ENCODE results near the gene FIP1L1. TPM values are rescaled to one million over a fixed set of nuclear protein-coding genes. Genes with fewer than 3 reads are reported as not detected.
"Not testable (repeated sequence)": the region's sequence is repeated elsewhere in the genome, so short reads cannot be mapped to it uniquely, and the experiment has no call there.

The FIP1L1 gene
- polyA plus RNA-seq, 1 donor from 2014 or later, result 63.4 TPM

DNA sequence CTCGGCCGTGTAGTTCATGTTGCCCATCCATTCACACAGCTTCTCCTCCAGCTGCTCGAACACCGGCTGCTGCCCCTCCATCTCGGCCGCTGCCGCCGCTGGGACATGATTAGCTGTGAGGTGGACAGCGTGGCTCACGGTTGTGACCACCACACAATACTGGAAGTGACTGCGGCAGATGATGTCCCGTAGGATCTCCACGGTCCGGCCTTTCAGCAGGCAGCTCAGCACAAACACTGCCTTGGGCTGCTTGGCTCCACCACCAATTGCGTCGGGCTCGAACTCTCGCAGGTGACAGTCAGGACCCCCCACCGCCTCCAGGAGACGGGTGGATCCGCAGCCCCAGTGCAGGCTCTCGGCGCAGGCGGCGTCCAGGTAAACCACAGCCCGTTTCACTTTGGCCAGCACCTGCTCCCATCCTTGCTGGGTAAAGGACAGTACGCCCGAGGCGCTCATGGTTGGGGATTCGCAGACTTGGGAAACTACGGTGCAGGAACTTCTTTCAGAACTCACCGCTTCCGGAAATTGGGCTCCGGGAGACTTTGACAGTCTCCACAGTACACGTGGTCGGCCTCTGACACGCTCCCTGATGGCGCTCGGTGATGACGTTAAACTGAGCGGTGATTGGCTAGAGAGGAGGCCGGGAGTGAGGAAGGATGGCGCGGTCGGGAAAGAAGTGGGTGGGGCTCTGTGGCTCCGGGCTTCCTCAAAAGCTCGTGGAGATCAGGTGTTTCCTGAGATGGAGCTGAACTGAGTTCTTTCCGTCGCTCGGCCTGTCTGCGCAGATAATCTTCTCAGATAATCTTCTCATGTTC is 11.7 kb upstream of the FIP1L1 start, which contains the start of gene SCFD2:
Gene SCFD2 (minus strand): TSS at position 576 of the 815 bp plus-strand sequence.
- Mint-ChIP-seq H3K27ac (peak within 1 kb of the TSS; percentile 96 to 98 (median 97)), H3K27me3 (peaks cover 4% of the 10 kb centered on the region)

DNA sequence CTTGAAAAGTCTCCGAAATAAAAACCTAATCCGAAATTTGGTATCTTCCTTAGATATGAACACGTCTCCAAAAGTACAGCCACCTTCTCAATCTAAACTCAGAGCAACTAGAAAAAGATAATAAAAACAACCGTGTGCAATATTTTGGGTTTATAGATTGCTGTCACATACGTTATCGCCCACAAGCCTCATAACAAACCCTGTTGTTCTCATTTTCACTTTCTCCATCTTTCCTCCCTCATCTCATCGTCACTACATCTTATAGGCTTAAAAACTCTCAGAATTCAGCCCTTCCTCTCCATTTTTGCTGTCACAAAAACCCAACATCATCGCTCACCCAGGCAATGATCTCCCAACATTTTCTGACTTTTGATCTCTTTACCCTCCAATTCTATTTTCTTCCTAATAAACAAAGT is 11.1 kb upstream of the FIP1L1 start:
- peaks cover 25 to 37% (median 32%) of the 10 kb centered on the region in 3 donors for H3K4me1 Mint-ChIP-seq
- no peaks in the 10 kb centered on the region for H3K36me3 Mint-ChIP-seq
- peaks cover 7% of the 10 kb centered on the region for H3K27me3 Mint-ChIP-seq
- peak overlapping the region; percentile 93 to 99 (median 98) for H3K4me3 Mint-ChIP-seq
- H3K27ac Mint-ChIP-seq, result peak overlapping the region; percentile 96 to 98 (median 97)
- H3K9me3 Mint-ChIP-seq, result peaks cover 0 to under 1% (median 0%) of the 10 kb centered on the region in 3 donors

More for the DNA sequence above, 11.7 kb upstream of the FIP1L1 start, which contains the start of gene SCFD2:
- H3K36me3 Mint-ChIP-seq, result no peaks in the 10 kb centered on the region
- peak within 1 kb of the TSS; percentile 93 to 99 (median 98) for H3K4me3 Mint-ChIP-seq
- no peaks in the 10 kb centered on the region for H3K9me3 Mint-ChIP-seq
- H3K4me1 Mint-ChIP-seq, result peaks cover 29 to 43% (median 37%) of the 10 kb centered on the region in 3 donors

DNA sequence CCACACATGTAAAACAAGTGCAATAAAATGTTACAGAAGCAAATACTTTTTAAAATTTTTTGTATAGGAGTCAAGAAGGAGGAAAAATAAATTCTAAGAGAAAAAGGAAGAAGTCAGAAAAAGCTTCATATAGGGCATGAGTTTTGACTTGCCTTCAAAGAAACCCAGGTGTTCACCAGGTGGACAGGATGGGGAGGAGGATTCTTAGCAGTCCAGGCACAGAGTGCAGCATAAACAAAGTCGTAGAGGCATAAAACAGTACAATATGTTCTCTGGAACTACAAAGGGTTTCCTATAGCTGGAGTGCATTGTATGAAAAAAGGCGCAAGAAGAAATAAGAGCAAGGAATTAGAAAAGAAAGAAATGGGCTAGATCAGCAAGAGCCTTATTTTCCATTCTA is 9.7 kb upstream of the FIP1L1 start:
- H3K27ac Mint-ChIP-seq, result no peak overlapping the region
- H3K4me3 Mint-ChIP-seq, result peak overlapping the region in 1 of 4 donors; percentile 75
- peaks cover 0 to 2% (median 0%) of the 10 kb centered on the region in 3 donors for H3K9me3 Mint-ChIP-seq
- no peaks in the 10 kb centered on the region for H3K36me3 Mint-ChIP-seq
- peaks cover 16 to 27% (median 23%) of the 10 kb centered on the region in 3 donors for H3K4me1 Mint-ChIP-seq
- H3K27me3 Mint-ChIP-seq, result peaks cover 15% of the 10 kb centered on the region

DNA sequence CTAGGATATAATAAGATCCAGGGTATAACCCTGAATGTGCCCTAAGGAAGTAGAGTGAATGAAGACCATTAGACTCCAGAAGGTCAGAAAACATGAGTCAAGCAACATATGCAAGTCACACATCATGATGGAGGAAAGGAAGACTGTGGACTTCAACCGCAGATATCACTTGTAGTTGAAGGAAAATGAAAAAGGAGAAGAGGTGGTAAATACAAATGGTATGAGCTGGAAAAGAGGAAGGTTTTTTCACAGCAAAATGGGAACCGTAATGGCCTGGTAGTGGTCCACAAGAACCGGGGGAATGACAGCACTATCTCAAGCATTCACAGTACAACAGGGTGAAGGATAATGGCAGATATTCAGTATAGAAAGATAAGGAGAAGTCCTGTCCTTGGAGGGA is 6.4 kb upstream of the FIP1L1 start:
- H3K4me1 Mint-ChIP-seq, result peaks cover 3 to 12% (median 6%) of the 10 kb centered on the region in 3 donors
- no peak overlapping the region for H3K27ac Mint-ChIP-seq
- H3K4me3 Mint-ChIP-seq, result peak overlapping the region in 1 of 4 donors; percentile 24
- peaks cover 0 to 2% (median 0%) of the 10 kb centered on the region in 3 donors for H3K9me3 Mint-ChIP-seq
- H3K27me3 Mint-ChIP-seq, result peaks cover 18% of the 10 kb centered on the region
- H3K36me3 Mint-ChIP-seq, result no peaks in the 10 kb centered on the region

DNA sequence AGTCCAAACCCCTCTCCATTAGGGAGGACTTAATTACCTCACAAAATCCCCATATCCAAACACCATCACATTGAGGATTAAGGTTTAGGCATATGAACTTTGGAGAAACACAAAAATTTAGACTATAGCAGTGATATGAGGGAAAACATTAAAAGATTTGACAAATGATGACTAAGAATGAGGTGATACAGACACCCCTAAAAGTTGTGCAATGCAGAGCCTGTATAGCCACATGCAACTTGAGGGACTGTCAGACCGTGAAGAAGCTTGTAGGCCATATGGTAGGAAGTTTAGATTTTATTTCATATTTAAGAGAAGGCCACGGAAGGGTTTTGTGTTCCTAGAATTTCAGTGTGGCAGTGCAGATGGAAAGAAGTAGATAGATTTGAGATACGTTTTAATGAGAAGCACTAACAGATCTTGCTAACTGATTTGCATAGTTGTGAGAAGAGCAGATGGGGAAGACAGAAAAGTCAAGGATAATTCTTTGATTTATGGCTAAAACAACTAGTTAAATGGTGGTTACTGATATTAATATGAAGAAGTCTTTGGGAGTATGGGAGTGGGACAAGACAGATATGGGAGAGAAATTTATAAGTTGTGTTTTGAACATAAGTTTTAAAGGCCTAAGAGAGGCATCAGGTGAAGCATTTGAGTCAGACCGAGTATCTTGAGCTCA is 5.5 kb upstream of the FIP1L1 start:
- H3K27me3 Mint-ChIP-seq, result peaks cover 18% of the 10 kb centered on the region
- H3K27ac Mint-ChIP-seq, result peak overlapping the region in 1 of 3 donors; percentile 21
- H3K9me3 Mint-ChIP-seq, result peaks cover 0 to 2% (median 0%) of the 10 kb centered on the region in 3 donors
- H3K4me1 Mint-ChIP-seq, result peaks cover 5 to 10% (median 7%) of the 10 kb centered on the region in 3 donors
- H3K36me3 Mint-ChIP-seq, result no peaks in the 10 kb centered on the region
- peak overlapping the region in 1 of 4 donors; percentile 24 for H3K4me3 Mint-ChIP-seq

DNA sequence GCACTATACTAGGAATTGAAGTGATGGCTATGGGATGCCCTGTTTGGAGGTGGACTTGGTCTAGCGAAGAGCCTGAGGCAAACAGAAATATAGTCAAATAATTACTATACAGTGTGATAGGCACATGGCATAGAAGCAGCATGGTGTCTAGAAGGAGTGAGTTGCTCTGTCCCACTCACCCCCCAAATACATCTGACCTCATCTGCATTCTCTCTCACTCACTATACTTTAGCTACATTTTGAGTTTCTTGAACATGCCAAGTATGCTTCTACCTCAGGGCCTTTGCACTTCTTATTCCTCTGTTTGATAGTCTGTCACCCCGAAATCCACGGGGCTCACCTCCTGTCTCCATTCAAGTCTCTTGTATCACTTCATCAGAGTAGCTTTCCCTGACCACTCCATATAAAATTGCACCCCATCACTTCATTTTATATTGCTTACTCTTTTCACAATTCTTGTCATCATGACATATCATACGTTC is 2.6 kb upstream of the FIP1L1 start:
- Mint-ChIP-seq H3K36me3 (no peaks in the 10 kb centered on the region), H3K27ac (peak overlapping the region in 1 of 3 donors; percentile 76), H3K9me3 (peaks cover 0 to 2% (median 2%) of the 10 kb centered on the region in 3 donors), H3K4me1 (peaks cover 14 to 30% (median 19%) of the 10 kb centered on the region in 3 donors), H3K27me3 (peaks cover 18% of the 10 kb centered on the region), H3K4me3 (peak overlapping the region in 1 of 4 donors; percentile 83)

DNA sequence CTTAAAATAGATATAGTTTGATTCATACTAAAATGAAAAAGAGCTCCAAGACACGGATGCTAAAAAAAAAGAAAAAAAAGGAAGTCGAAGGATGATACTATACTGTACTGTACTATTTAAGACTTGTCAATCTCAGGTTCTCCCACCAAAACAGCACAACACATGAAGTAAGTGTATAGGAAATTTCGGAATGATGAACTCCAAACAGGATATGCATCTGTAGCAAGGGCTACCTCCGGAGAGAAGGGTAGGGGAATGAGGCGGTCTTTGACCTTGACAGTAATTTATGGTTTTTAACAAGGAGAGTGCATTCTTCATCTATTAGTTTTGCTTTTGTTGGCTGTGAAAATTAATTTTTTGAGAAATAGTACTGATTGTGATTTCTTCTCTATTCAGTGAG is 541 bp upstream of the FIP1L1 start:
- Mint-ChIP-seq H3K9me3 (peaks cover 0 to 2% (median 0%) of the 10 kb centered on the region in 3 donors), H3K36me3 (no peaks in the 10 kb centered on the region), H3K27me3 (peaks cover 7% of the 10 kb centered on the region)

DNA sequence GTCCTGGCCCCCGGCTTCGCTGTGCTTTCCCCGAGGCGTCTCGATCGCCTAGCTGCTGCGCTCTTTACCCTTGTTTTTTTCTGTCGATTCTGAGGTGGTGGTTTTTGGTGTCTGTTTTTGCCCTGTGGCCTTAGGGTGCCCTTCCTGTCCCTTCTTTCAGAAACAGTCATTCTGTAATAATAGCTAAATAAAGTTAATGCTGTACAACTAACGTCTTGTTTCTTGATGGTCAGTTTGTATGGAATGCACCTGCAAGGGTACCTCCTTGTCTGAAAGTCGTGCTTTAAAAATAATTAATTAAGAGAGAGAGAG is 686 bp downstream of the FIP1L1 start:
- Mint-ChIP-seq H3K36me3 (no peaks in the 10 kb centered on the region), H3K27me3 (peaks cover 2% of the 10 kb centered on the region), H3K4me3 (peak overlapping the region; percentile 99 to 100 (median 100)), H3K9me3 (peaks cover 0 to 2% (median 0%) of the 10 kb centered on the region in 3 donors), H3K27ac (peak overlapping the region; percentile 99 to 100 (median 99)), H3K4me1 (peaks cover 19 to 35% (median 29%) of the 10 kb centered on the region in 3 donors)

More for the DNA sequence above, 541 bp upstream of the FIP1L1 start:
- peak overlapping the region; percentile 99 to 100 (median 99) for H3K27ac Mint-ChIP-seq
- H3K4me3 Mint-ChIP-seq, result peak overlapping the region; percentile 99 to 100 (median 100)
- H3K4me1 Mint-ChIP-seq, result peaks cover 19 to 30% (median 29%) of the 10 kb centered on the region in 3 donors

DNA sequence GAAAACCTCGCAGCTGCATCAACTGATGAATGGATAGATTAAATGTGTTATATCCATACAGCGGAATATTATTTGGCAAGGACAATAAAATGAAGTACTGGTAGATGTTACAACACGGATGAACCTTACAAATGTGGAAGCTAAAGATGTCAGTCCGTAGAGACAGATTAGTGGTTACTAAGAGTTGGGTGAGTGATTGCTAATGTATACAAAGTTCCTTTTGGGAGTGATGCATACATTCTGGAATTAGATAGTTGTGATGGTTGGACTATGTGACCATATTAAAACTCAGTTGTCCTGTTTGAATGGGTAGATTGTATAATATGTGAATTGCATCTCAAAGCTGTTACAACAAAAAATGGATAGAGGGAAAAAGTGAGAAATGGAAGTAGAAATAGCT is 2.8 kb downstream of the FIP1L1 start:
- Mint-ChIP-seq H3K9me3 (peaks cover 0 to 2% (median 0%) of the 10 kb centered on the region in 3 donors), H3K27me3 (no peaks in the 10 kb centered on the region), H3K4me1 (peaks cover 19 to 35% (median 29%) of the 10 kb centered on the region in 3 donors), H3K4me3 (peak overlapping the region in 2 of 4 donors; percentile 8 to 76), H3K36me3 (no peaks in the 10 kb centered on the region), H3K27ac (no peak overlapping the region)

DNA sequence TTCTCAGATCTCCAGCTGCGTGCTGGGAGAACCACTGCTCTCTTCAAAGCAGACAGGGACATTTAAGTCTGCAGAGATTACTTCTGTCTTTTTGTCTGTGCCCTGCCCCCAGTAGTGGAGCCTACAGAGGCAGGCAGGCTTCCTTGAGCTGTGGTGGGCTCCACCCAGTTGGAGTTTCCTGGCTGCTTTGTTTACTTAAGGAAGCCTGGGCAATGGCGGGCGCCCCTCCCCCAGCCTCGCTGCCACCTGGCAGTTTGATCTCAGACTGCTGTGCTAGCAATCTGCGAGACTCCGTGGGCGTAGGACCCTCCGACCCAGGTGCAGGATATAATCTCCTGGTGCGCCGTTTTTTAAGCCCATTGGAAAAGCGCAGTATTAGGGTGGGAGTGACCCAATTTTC is 32.0 kb downstream of the FIP1L1 start:
- H3K4me1 Mint-ChIP-seq, result peaks cover 16 to 28% (median 18%) of the 10 kb centered on the region in 3 donors
- H3K27me3 Mint-ChIP-seq, H3K4me3 Mint-ChIP-seq, H3K27ac Mint-ChIP-seq, H3K9me3 Mint-ChIP-seq: not testable (repeated sequence)
- peaks cover 16% of the 10 kb centered on the region for H3K36me3 Mint-ChIP-seq

DNA sequence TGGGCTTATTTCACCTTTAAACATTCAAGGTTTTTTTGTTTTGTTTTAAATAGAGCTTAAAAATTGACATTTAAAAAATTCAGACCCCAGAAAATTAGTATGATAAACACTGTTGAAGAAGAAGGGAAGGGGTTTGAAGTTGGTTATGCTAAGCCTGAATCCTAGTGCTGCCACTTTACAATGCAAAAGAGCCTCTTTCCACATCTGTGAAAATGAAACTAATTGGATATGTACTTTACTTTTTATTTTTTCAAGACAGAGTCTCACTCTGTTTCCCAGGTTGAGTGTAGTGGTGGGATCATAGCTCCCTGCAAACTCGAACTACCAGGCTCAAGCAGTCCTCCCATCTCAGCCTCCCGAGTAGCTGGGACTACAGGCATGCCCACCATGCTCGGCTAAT is 41.8 kb downstream of the FIP1L1 start:
- Mint-ChIP-seq H3K4me3 (no peak overlapping the region), H3K27me3 (no peaks in the 10 kb centered on the region), H3K36me3 (peaks cover 6% of the 10 kb centered on the region), H3K9me3 (no peaks in the 10 kb centered on the region), H3K4me1 (peaks cover 0 to 8% (median 1%) of the 10 kb centered on the region in 3 donors), H3K27ac (no peak overlapping the region)

DNA sequence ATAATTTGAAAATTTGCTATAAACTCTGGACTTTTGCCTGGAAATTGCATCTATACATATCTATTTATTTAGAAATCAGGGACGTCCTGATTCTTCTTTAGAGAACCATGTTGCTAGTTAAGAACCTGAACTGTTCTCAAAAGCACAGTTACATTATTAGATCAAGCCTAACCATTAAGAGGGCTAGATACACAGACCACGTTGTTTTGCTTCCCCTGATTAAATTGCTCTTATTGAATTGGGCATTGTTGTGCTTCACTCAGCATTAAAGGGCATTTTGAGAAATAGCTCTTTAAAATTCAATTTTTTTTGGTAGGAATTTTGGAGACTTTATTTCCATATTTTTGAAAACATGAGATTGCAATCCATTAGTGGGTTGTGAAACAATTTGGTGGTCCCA is 44.4 kb downstream of the FIP1L1 start:
- Mint-ChIP-seq H3K9me3 (no peaks in the 10 kb centered on the region), H3K36me3 (peaks cover 6% of the 10 kb centered on the region), H3K27ac (no peak overlapping the region), H3K27me3 (no peaks in the 10 kb centered on the region), H3K4me1 (peaks cover 0 to 13% (median 1%) of the 10 kb centered on the region in 3 donors), H3K4me3 (no peak overlapping the region)

DNA sequence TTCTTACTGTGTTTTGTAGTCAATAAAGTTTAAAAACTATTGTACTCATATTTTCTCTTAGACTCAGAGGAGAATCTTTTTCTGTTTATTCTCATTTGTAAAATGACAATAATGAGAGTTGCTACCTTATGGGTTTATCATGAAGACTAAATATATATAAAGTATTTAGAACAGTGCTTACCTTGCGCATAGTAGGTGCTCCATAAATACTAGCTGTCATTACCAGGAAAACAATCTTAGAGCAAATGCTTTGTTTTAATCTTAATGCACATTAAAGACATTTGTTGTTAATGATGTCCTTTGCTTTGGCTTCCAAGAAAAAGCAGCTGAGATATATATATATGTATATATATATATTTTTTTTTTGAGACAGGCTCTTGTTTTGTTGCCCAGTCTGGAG is 44.9 kb downstream of the FIP1L1 start:
- H3K27ac Mint-ChIP-seq, result no peak overlapping the region
- no peaks in the 10 kb centered on the region for H3K9me3 Mint-ChIP-seq
- H3K4me3 Mint-ChIP-seq, result no peak overlapping the region
- peaks cover 6% of the 10 kb centered on the region for H3K36me3 Mint-ChIP-seq
- H3K4me1 Mint-ChIP-seq, result peaks cover 0 to 13% (median 1%) of the 10 kb centered on the region in 3 donors
- H3K27me3 Mint-ChIP-seq, result no peaks in the 10 kb centered on the region

DNA sequence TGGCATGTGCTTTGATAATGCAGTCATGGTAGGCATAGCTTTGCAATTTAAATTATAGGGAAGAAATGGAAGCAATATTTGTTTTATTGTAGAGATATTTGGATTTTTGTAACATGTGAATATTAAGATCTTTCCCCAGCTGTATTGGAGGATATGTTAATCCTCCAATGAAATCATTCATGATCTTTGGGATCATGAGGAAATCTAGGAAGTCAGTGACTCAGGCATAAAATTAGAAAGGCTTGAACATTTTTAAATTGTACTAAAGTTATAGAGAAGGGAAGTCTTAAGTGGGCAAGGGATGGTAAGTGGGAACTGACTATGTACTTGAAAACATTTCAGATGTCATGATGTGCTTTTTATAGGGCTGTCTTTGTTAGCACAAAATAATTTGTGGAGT is 46.8 kb downstream of the FIP1L1 start:
- Mint-ChIP-seq H3K4me1 (peaks cover 0 to 10% (median 1%) of the 10 kb centered on the region in 3 donors), H3K9me3 (no peaks in the 10 kb centered on the region), H3K36me3 (peaks cover 3% of the 10 kb centered on the region), H3K27ac (peak overlapping the region in 2 of 3 donors; percentile 53 to 59), H3K27me3 (no peaks in the 10 kb centered on the region), H3K4me3 (no peak overlapping the region)

DNA sequence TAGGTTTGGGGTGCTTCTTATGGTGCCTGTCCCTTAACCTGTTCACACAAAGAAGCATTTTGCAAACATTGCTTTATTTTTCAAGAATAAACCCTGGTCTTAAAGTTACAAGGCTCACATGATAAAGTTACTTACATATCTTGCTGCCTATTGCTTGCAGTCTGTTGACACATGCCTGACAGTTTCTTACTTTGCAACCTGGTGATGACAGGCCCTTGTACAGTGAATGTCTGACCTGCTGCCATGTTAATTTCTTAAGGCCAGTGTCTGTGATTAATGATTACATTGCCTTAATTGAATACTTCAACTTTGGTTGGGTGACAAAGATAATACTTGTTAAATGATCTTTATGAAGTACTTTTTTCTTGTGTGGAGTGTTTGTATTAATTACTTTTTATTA is 49.9 kb downstream of the FIP1L1 start:
- Mint-ChIP-seq H3K36me3 (peaks cover 2% of the 10 kb centered on the region), H3K9me3 (no peaks in the 10 kb centered on the region), H3K4me3 (no peak overlapping the region), H3K4me1 (peaks cover 0 to 10% (median 6%) of the 10 kb centered on the region in 3 donors), H3K27me3 (no peaks in the 10 kb centered on the region), H3K27ac (no peak overlapping the region)

Data from IgD-negative memory B cell (primary cell).